Measurements from ENCODE around the gene GANAB. TPM values are rescaled to one million over a fixed set of nuclear protein-coding genes. Genes with fewer than 3 reads are reported as not detected.
A peak's percentile ranks its signal among the peaks of the same experiment; 100 is the strongest.

GANAB gene
- total and polyA plus RNA-seq, 3 donors from 2014 or later, result 152 to 219 (median 190) TPM

DNA sequence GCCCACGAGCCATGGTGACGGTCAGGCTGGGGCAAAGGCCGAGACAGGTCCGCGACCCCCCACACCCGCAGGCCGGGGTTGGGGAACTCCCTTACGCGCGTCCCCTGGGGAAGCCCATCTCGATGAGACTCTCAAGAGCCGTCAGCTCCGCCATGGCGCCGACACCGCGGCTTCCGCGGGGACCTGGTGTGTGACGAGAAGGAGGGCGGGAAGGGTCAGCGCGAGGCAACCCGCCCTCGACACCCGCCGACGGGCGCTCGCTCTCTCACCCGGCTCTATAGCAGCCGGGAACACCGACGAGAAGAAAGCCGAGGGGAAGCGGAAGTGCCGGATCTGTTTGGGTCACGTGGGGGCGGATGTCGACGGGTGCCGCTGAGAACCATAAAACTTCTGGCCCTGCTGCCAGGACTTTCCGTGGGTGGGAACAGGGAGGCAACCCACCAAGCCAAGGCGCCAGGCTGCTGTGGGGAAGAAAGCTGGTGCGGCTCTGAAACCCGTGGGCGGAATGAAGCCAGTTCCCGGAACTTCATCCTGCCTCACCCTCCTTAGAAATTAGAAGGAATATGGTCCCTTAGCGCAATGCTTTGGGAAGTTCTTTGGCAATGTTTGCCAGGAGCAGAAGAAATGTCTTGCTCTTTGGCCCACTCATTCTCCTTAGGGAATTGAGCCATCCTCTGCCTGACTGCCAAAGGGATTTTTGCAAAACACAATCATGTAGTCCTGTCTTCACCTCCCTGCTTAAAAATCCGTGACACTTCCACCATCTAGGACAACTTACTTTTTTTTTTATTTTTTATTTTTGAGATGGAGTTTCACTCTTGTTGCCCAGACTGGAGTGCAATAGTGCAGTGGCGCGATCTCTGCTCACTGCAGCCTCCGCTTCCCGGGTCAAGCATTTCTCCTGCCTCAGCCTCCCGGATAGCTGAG is 32.6 kb upstream of the GANAB start, which contains the start of gene UBXN1:
UBXN1 (minus strand) TSS at position 304 of the 927 bp plus-strand sequence; CDS start at position 154, 150 bp downstream.
- H3K27me3 ChIP-seq, result no peaks in the 10 kb centered on the region
- no peak for TF ChIP-seq POLR2A (IDR thresholded peaks at IDR 0.05)
- TF ChIP-seq, protein P1, sequence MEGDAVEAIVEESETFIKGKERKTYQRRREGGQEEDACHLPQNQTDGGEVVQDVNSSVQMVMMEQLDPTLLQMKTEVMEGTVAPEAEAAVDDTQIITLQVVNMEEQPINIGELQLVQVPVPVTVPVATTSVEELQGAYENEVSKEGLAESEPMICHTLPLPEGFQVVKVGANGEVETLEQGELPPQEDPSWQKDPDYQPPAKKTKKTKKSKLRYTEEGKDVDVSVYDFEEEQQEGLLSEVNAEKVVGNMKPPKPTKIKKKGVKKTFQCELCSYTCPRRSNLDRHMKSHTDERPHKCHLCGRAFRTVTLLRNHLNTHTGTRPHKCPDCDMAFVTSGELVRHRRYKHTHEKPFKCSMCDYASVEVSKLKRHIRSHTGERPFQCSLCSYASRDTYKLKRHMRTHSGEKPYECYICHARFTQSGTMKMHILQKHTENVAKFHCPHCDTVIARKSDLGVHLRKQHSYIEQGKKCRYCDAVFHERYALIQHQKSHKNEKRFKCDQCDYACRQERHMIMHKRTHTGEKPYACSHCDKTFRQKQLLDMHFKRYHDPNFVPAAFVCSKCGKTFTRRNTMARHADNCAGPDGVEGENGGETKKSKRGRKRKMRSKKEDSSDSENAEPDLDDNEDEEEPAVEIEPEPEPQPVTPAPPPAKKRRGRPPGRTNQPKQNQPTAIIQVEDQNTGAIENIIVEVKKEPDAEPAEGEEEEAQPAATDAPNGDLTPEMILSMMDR (IDR thresholded peaks at IDR 0.05), result peak in 1 of 3 experiments; percentile 44
- H3K27ac ChIP-seq, result peak within 1 kb of the TSS; percentile 74 to 87
- no peaks in the 10 kb centered on the region for H3K36me3 ChIP-seq (ENCODE audit: low read depth, missing control alignments)
- H3K4me1 ChIP-seq, result peaks cover 20% of the 10 kb centered on the region
- DNase-seq, result peak; percentile 95
- intact Hi-C loops (cut with DNase I; ENCODE audit: low total_unique reads), result loop anchor here (10.0 kb wide), 1 partner anchor 284 kb away; no protein-coding TSS in a partner anchor
- H3K9me3 ChIP-seq, result no peaks in the 10 kb centered on the region
- WGBS, 2 donors, result 2 to 3% methylated on average over 44 to 53 of the region's 55 CpGs
- peak within 1 kb of the TSS; percentile 74 to 94 for H3K4me3 ChIP-seq

DNA sequence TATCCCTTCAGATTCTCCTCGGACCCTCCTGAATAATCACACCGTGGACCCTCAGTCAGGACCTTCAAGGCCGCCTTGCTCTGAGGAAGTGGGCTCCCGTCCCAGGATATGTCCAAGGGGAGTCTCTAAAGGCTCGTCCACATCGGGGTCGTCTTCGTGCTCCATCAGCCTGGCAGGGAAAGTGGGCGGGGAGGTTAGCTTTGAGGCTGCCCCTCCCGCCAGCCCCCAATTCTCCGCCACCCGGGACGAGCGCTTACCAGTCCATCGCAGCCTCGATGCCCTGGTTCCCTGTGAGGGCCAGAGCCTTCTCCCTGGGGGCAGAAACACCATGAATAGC is 32.0 kb upstream of the GANAB start:
- Histone ChIP-seq H3K4me1 (peaks cover 20% of the 10 kb centered on the region), H3K27ac (peak overlapping the region; percentile 74 to 87), H3K27me3 (no peaks in the 10 kb centered on the region), H3K4me3 (peak overlapping the region; percentile 74 to 94), H3K36me3 (ENCODE audit: low read depth, missing control alignments) (no peaks in the 10 kb centered on the region), H3K9me3 (no peaks in the 10 kb centered on the region)
- TF ChIP-seq POLR2A (IDR thresholded peaks at IDR 0.05), result no peak
- TF ChIP-seq, protein P1 (IDR thresholded peaks at IDR 0.05), result no peak
- intact Hi-C loops (cut with DNase I; ENCODE audit: low total_unique reads), result loop anchor here (10.0 kb wide), 1 partner anchor 284 kb away; no protein-coding TSS in a partner anchor
- 0 to 4% methylated on average over 9 to 14 of the region's 16 CpGs for WGBS, 2 donors
- no peak for DNase-seq

DNA sequence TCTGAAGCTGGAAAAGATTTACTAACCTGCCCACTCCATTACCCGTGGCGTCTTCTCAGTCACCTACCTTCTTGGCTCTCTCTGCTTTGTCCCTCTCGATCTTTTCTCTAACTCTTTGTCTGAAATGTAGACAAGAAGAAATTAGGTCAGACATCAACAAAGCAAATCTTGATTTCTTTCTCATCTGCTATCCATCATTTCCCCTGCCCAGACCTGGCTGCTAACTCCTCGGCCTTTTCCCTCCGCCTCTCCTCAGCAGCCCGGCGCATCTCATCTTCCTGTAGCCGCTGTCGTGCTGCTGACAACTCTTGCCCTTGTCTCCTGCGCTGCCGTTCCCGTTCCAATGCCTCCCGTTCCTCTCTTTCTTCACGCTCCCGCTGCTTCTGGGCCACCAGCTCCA is 31.3 kb upstream of the GANAB start:
- WGBS, 2 donors, result 52 to 56% methylated on average over 15 of the region's 15 CpGs
- TF ChIP-seq, protein P1 (IDR thresholded peaks at IDR 0.05), result no peak
- TF ChIP-seq POLR2A (IDR thresholded peaks at IDR 0.05), result no peak
- Histone ChIP-seq H3K4me3 (peak overlapping the region; percentile 74 to 94), H3K27me3 (no peaks in the 10 kb centered on the region), H3K9me3 (no peaks in the 10 kb centered on the region), H3K27ac (peak overlapping the region in 1 of 2 donors; percentile 74), H3K4me1 (peaks cover 21% of the 10 kb centered on the region), H3K36me3 (ENCODE audit: low read depth, missing control alignments) (no peaks in the 10 kb centered on the region)
- DNase-seq, result no peak
- intact Hi-C loops (cut with DNase I; ENCODE audit: low total_unique reads), result loop anchor here (10.0 kb wide), 1 partner anchor 283 kb away; no protein-coding TSS in a partner anchor

DNA sequence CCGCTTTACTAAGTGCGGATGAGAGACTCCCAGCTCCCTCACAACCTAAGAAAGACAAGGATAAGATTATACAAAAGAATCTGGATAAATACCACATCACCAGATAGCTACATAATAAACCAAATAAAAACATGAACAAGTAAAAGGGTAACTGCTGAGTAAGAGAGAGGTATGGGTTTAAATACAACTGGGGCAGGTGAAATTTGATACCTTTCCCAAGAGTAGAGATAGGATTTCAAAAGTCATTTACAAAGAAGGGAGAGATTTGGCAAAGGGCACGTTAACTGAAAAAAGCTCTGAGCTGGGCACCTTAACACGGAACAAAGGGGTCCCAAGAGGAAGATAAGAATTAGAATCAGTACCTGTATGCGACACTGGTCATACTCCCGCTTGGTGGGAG is 30.7 kb upstream of the GANAB start:
- intact Hi-C loops (cut with DNase I; ENCODE audit: low total_unique reads), result loop anchor here (10.0 kb wide), 1 partner anchor 282 kb away; no protein-coding TSS in a partner anchor
- no peak overlapping the region for H3K4me3 ChIP-seq

More for the DNA sequence above, 30.7 kb upstream of the GANAB start:
- no peaks in the 10 kb centered on the region for H3K9me3 ChIP-seq
- no peak overlapping the region for H3K27ac ChIP-seq
- H3K27me3 ChIP-seq, result no peaks in the 10 kb centered on the region
- H3K36me3 ChIP-seq (ENCODE audit: low read depth, missing control alignments), result no peaks in the 10 kb centered on the region
- WGBS, 2 donors, result 59 to 62% methylated on average over 6 of the region's 6 CpGs
- no peak for DNase-seq
- TF ChIP-seq POLR2A (IDR thresholded peaks at IDR 0.05), result no peak
- TF ChIP-seq, protein P1 (IDR thresholded peaks at IDR 0.05), result no peak
- peaks cover 26% of the 10 kb centered on the region for H3K4me1 ChIP-seq

Measured in testis (tissue), 3 donors.